Activated CD4-positive, alpha-beta T cell treated with anti-CD3 and anti-CD28 coated beads, Interleukin-2, amount 50 U/mL, for 4 hours (primary cell): ENCODE results near the gene SLC12A8.

Source experiments
- DNase-seq, 2 experiments: peaks; one replicate each; pipeline ENCODE4 v3.0.0-alpha.2; 2020

The SLC12A8 gene

GRCh38 chr3:125050488-125051090 is 162.0 kb downstream of the SLC12A8 start:
- no peak for DNase-seq

GRCh38 chr3:125048282-125048681 is 164.3 kb downstream of the SLC12A8 start:
- DNase-seq, result no peak

- DNase-seq, result no peak
Observed at GRCh38 chr3:125045965-125046364, 166.6 kb downstream of the SLC12A8 start.

- no peak for DNase-seq
Observed at GRCh38 chr3:125045194-125045593, 167.4 kb downstream of the SLC12A8 start.

GRCh38 chr3:125043599-125044151 is 168.9 kb downstream of the SLC12A8 start:
- DNase-seq, result no peak

- DNase-seq, result no peak
Observed at GRCh38 chr3:125042725-125043406, 169.7 kb downstream of the SLC12A8 start.

- DNase-seq, result no peak
Observed at GRCh38 chr3:125039131-125040100, 173.1 kb downstream of the SLC12A8 start.

- DNase-seq, result no peak
Observed at GRCh38 chr3:125037498-125038150, 174.9 kb downstream of the SLC12A8 start.

- DNase-seq, result no peak
Observed at GRCh38 chr3:125035217-125035616, 177.3 kb downstream of the SLC12A8 start.

- DNase-seq, result no peak
Observed at GRCh38 chr3:125033616-125034015, 178.9 kb downstream of the SLC12A8 start.

GRCh38 chr3:125033135-125033534 is 179.4 kb downstream of the SLC12A8 start:
- no peak for DNase-seq

- DNase-seq, result no peak
Observed at GRCh38 chr3:125032683-125033082, 179.9 kb downstream of the SLC12A8 start.
